B cell (primary cell): ENCODE measurements around the gene PCDHGC4.

Source experiments
- CTCF ChIP-seq: fragments of 200-600 bp; IDR thresholded peaks from one replicate; pipeline ENCODE4 v1.8.0; 2022; ENCODE audit warnings: antibody characterized with exemption, mild to moderate bottlenecking
- EZH2 ChIP-seq: IDR thresholded peaks from 2 replicates; pipeline ENCODE4 v1.6.1; 2012; ENCODE audit warnings: borderline replicate concordance, low read depth, mild to moderate bottlenecking, moderate library complexity, low read length; ENCODE audit not compliant: insufficient read depth, poor library complexity, severe bottlenecking

- TF ChIP-seq EZH2, result no peak
- no peak for TF ChIP-seq CTCF
Measured at GRCh38 chr5:141465351-141465750, 19.5 kb upstream of the PCDHGC4 start.
